Measurements from ENCODE around the gene RPS6KC1.
"Not testable (repeated sequence)": the region's sequence is repeated elsewhere in the genome, so short reads cannot be mapped to it uniquely, and the experiment has no call there.

The RPS6KC1 gene

DNA sequence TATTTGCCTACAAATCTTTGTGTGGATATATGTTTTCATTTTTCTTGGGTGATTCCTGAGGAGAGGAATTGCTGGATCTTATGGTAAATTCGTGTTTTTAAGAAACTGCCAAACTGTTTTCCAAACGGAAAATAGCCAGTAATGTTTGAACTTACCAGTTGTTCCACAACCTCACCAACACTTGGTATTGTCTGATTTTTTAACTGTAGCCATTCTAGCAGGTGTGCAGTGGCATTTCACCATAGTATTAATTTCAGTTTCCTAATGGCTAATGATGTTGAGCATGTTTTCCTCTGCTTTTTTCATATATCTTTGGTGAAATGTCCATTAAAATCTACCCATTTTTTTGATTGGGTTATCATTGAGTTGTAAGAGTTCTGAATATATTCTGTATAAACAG is 56.6 kb downstream of the RPS6KC1 start:
- no peak for DNase-seq (ENCODE audit: low read depth)

DNA sequence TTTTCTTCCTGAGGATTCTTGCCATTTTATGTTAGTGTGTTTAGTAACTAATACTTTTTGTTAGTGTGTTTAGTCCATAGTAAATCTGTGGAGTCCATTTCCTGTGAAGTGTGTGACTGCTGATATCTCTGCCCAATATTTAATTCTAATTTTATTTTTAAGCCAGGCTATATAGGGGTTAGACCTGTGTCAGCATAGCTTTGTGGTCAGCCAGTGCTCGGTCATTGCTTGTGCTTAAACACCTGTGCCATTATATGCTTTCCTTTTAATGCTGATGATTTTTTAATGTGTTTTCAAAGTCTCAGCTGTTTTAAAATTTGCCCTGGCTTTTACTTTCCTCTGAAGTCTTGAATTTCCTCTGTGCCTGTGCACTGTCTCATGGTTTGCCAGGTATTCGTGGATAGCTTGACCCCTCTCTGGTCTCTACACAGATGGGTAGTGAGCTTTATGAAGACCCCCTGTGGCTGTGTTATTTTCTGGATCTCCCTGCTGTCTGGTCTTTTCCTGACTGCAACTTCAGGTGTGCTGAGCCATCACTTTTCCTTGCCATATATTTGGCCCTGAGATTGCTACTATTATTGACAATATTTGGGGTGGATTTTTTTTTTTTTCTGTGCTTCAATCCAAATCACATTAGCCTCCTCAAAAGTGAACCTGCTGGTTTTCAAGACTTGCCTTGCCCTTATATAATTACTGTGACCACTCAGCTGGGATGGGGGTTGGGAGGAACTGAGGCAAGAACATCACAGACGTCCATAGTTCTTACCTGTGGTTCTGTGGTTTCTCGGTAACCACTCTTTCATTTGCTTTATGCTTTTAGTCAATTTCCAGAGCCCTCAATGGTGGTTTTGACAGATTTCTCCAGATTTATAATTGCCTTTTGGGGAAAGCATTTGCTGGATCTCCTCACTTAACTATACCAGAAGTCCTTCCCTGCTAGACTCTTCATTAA is 59.6 kb downstream of the RPS6KC1 start:
- DNase-seq (ENCODE audit: low read depth), result no peak

DNA sequence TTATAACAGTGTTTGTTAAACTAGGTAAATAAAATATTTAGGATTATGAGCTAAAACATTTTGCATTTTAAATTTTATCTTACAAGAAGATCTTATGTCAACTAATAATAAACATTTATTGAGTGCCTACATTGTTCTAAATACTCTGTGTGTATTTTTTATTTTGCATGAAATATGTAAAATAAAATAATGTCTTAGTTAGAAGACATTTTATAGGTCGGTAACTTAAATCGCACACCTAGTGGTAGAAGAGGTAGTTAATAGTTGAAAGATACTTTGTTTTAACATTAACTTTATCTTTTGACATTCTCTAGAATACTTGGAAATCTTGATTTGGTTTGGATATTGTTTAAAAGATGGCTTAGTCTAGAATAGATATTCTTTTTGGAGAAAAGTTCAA is 60.5 kb downstream of the RPS6KC1 start:
- no peak for DNase-seq (ENCODE audit: low read depth)

DNA sequence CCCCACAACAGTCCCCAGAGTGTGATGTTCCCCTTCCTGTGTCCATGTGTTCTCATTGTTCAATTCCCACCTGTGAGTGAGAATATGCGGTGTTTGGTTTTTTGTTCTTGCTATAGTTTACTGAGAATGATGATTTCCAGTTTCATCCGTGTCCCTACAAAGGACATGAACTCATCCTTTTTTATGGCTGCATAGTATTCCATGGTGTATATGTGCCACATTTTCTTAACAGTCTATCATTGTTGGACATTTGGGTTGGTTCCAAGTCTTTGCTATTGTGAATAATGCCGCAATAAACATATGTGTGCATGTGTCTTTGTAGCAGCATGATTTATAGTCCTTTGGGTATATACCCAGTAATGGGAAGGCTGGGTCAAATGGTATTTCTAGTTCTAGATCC is 61.7 kb downstream of the RPS6KC1 start:
- not testable (repeated sequence) for DNase-seq (ENCODE audit: low read depth)

DNA sequence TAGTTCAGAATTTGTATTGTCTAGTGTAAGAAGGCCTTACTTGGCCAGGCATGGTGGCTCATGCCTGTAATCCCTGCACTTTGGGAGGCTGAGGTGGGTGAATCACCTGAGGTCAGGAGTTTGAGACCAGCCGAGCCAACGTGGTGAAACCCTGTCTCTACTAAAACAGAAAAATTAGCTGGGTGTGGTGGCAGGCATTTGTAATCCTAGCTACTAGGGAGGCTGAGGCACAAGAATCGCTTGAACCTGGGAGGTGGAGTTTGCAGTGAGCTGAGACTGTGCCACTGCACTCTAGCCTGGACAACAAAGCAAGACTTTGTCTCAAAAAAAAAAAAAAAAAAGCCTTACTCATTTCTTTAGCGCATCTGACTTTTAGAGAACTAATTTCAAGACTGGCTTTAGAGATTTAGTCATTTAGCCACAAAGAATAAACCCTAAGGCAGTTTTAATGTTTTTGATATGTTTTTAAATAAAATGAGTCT is 66.7 kb downstream of the RPS6KC1 start:
- not testable (repeated sequence) for DNase-seq (ENCODE audit: low read depth)

DNA sequence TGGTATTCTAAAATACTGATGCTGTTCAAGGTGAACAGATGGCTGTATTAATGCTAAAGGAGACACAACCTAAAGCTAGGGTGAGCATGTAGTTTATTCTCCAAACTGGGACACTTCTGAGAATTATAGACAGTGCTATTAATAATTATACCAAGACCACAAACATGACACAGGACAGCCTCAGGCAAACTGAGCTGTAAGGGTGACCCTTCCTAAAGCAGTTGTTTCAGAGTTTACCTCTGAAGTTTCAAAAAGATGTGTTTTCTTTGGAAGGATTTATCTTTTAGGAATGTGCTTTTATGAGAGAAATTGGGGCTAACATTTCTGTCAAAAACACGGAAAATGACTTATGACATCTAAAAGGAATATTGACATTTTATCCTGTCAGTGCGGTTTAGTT is 68.8 kb downstream of the RPS6KC1 start:
- DNase-seq (ENCODE audit: low read depth), result no peak

DNA sequence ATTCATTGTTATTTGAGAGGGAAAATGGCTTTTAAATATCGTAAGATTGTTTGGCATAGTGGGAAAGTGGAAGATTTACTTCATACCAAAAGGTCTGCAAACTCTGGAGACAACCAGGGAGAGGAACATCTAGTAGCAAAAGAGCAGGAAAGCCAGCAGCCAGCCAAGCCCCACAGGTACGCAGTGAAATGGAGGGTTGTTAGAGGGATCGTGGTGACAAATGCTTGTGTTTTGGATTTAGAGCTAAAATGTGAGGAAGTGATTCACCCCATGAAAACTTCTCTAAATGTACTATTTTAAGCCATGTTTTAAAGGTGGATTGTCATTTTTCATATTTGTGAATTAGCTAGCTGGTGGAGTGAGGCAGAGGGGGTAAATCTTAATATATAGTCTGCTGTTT is 69.3 kb downstream of the RPS6KC1 start:
- no peak for DNase-seq (ENCODE audit: low read depth)

DNA sequence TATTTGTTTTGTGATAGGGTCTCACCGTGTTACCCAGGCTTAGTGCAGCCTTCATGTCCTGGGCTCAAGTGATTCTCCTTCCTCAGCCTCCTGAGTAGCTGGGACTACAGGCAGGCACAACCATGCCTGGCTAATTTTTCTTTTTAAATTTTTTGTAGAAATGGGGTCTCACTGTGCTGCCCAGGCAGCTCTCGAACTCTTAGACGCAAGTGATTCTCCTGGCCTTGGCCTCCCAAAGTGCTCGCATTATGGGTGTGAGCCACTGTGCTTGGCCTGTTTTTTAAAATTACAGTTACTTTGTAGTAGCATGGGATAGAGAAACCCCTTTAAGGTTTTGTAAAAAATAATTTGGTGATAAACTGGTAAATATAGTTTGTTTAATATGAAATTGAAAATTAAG is 69.9 kb downstream of the RPS6KC1 start:
- no peak for DNase-seq (ENCODE audit: low read depth)

DNA sequence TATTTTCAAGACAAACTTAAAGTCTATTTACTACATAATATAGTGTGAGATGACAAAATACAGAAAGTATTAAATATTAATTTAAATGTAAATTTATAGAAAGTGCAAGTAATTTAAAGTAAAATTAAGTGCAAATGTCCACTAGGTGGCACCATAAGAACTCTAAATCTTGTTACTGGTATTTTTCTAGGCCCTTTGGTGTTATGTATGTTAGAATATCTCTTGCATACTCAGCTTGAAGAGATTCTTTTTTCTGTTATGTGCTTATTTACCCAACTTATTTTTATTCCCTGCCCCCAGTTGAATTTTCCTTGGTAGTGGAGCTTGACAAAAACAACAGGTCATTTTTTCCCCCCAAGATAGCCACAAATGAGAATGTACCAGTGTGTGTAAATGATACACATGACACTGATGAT is 71.5 kb downstream of the RPS6KC1 start:
- no peak for DNase-seq (ENCODE audit: low read depth)

DNA sequence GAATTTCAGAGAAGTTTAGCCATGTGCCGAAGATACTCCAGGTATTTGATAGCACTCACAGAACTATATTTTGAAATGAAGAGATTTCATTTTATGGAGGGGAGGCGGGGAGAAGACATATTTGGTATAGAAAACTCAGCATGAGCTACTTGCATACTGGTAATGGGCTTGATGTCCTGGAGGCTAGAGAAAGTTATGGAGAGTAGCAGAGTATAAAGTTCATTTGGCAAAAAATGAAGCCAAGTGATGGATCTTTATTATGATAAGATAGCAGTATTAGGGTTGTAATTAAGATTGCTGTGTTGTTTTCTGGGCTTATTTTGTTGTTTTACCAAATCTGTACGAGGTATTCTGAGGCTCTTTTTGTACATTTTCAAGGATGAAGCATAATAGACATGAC is 72.0 kb downstream of the RPS6KC1 start:
- DNase-seq (ENCODE audit: low read depth), result no peak

DNA sequence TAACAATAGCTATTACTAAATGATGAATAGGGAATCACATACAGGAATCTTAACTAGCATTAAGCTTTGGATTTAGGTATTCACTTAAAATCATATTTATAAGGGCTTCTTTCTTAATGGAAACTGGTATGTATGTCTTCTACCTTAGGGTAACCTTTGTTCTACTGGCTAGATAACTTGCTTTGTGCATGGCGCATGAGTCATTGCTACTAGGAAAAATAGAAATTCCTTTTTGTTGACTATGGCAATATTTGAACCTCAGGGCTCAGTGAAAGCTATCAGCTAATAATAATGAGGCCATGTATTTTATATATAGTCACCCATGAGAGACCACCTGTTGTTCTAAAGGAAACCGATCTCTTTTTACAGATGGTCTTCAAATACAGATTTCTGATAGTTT is 72.5 kb downstream of the RPS6KC1 start:
- no peak for DNase-seq (ENCODE audit: low read depth)

DNA sequence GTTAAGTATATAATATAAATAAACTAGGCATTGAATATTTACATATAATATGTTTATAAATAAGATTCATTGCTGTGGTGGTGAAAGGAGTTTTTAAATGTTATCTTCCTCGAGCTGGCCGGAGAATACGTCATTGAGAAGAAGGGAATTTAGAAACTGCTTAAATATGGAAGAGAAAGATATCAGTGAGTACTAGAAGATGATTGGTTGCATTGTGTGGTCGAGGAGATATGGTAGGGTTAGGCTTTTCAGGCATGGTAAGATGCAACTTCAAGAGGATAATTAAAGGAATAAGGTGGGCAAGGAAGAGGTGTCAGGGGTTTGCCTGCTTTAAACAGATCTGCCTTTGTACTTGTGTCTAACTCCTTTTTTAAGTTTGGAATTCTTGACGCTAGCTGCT is 73.5 kb downstream of the RPS6KC1 start:
- no peak for DNase-seq (ENCODE audit: low read depth)

DNA sequence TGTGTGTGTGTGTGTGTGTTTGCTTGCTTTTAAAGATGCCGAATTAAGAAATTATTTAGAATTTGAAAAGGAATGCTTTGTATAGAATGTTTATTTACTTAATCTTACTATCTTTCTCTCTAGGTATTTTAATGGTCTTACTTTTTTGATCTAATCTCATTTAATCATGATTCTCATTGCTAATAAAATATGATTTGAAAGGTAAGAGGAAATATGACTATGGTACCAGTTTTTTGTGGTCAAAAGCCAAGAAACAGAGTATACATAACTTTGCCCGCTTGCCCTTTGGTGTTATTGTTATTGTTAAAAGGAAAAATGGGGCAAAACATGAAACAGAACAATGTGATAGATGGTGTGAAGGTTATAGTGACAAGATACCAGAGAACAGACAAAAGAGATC is 74.6 kb downstream of the RPS6KC1 start:
- DNase-seq (ENCODE audit: low read depth), result no peak

DNA sequence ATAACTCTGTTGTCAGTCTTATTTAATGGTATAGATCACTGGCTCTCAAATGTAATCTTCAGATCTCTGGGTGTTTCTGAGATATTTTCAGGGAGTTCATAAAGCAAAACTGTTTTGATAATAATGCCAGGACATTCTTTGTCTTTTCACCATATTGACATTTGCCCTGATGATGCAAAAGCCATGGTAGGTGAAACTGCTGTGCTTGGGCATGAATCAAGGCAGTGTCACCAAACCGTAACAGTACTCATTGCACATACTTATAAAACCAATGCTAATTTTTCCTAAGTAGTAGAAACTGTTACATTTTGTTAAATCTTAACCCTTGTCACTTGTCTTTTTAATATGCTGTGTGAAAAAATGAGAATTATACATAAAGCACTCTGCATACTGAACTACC is 76.0 kb downstream of the RPS6KC1 start:
- no peak for DNase-seq (ENCODE audit: low read depth)

DNA sequence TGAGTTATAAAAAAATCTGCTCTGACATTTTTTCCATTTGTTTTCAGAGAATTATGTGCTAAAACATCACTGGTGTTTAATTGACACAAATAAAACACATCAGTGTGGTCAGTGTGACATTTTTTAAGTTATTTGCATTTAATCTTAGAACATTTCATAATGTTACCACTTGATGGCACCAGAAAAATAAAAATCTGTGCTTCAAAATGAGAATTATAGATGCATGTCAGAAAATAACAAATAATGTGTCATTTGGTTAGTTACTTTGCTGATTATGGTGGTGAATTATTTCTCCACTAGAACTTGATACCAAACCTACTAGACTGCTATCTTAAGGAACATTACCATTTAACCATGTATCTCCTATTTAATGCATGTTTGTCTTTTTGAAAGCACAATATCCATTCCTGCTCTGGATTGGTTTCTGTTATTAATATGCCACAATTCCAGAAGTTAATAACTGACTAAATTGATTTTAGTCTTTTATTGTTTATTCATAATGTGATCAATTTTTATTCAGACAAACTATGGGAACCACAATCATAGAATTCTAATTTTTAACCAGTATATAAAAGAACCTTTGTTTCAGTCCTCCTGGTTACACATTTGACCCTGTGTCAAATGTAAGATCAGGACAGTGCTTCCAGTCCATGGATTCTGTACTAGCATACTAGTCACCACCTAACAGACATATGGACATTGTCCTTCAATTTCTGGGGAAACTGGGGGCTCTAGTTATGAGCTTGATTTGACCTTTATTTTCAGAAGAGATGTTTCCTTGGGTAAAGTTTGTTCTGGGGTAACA is 81.0 kb downstream of the RPS6KC1 start:
- DNase-seq (ENCODE audit: low read depth), result no peak

DNA sequence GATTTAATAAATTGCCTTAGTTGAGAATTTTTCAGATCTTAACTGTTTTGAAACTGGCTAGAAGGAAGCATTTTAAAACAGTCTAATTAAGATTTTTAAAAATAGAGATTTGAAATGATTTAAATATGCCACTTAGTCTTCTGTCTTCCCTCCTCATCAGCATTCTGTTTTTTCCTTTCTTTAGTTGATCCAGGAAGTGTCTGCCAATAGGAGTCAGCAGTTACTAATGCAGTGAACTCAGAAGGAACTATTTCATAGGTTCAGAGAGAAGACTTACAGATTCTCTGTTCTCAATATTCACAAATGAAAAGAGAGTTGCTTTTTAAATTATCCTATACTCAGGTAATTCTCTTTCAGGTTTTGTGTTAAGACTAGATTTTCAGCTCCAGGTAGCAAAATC is 84.5 kb downstream of the RPS6KC1 start:
- DNase-seq (ENCODE audit: low read depth), result no peak

DNA sequence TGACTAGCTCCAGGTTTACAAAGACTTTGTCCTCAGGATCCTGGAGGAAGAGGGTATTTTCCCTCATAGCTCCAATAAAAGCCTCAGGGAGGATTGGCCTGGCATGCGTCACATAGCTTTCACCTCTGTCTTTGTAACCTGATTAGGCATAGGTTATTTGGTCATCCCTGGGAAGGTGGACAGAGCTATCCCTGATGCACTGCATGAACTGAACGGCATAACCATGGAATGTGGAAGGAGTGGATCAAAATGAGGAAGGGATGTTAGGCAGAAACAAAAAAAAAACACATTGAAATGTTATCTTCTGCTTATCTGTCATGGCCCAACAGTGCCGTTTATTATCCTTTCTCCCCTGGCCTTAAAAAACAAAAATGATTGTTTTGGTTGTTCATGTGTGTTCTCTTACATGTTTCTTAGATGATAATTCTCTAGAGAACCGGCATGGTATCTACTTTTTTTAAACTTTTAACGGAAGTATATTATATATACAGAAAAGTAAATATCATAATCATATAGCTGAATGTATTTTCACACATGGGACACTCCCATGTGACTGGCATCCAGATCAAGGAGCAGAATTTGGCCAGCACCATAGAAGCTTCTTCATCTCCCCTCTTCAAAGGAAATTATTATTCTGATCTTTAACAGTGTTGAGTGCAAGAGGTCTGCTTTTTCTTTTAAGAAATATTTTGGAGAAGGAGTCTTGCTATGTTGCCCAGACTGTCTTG is 85.3 kb downstream of the RPS6KC1 start:
- no peak for DNase-seq (ENCODE audit: low read depth)

DNA sequence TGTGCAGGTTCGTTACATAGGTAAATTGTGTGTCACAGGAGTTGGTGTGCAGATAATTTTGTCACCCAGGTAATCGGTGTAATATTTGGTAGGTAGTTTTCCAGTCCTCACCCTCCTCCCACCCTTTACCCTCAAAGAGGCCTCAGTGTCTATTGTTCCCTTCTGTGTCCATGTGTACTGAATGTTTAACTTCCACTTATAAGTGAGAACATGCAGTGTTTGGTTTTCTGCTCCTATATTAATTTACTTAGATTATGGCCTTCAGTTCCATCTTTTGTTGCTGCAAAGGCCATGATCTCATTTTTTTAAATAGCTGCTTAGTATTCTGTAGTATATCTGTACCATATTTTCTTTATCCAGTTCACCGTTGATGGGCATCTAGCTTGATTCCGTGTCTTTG is 87.3 kb downstream of the RPS6KC1 start:
- no peak for DNase-seq (ENCODE audit: low read depth)

DNA sequence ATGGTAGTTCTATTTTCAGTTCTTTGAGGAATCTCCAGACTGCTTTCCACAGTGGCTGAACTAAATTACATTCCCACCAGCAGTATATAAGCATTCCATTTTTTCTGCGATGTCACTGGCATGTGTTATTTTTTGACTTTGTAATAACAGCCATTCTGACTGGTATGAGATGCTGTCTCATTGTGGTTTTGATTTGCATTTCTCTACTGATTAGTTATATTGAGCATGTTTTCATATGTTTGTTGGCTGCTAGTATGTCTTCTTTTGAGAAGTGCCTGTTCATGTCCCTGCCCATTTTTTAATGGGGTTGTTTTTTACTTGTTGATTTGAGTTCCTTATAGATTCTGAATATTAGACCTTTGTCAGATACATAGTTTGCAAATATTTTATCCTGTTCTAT is 87.9 kb downstream of the RPS6KC1 start:
- DNase-seq (ENCODE audit: low read depth), result no peak

DNA sequence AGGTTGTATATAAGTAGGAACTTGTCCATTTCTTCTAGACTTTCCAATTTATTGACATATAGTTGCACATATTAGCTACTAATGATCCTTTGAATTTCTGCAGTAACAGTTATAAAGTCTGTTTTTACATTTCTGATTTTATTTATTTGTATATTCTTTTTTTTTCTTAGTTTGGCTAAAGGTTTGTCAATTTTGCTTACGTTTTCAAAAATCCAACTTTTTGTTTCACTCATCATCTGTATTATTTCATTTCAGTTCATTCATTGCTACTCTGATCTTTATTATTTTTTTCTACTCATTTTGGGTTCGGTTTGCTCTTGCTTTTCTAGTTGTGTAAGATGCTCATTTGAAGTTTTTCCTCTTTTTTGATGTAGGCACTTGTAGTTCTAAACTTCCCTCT is 97.9 kb downstream of the RPS6KC1 start:
- no peak for DNase-seq (ENCODE audit: low read depth)

DNA sequence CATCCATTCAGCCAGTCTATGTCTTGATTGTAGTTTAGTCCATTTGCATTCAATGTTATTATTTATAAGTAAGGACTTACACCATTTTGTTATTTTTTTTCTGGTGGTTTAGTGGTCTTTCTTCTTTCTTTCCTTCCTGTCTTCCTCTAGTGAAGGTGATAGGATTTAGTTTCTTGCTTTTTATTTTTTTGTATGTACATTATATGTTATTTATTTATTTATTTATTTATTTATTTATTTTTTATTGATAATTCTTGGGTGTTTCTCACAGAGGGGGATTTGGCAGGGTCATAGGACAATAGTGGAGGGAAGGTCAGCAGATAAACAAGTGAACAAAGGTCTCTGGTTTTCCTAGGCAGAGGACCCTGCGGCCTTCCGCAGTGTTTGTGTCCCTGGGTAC is 99.0 kb downstream of the RPS6KC1 start:
- not testable (repeated sequence) for DNase-seq (ENCODE audit: low read depth)

DNA sequence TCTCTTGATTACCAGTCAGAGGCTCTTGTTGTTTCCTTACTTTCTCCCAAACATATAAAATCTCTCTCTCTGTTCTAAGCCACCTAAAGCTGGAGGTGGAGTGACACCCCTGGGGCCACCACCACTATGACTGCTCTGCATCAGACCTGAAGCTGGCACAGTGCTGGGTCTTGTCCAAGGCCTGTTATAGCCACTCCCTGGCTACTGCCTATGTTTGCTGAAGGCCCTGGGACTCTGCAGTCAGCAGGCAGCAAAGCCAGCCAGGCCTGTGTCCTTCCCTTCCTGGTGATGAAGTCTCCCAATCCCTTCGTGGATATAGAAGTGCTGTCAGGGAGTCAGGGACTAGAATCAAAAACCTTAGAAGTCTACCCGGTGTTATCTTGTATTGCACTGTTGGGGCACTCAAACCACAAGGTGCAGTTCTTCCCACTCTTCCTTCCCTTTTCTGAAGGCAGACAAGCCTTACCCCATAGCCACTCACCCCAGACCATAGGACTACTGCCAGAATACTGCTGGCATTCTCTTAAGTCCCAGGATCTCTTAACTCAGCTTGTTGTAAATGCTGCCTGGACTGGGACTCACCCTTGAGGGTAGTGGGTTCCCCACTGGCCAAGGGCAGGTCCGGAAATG is 103.1 kb downstream of the RPS6KC1 start:
- no peak for DNase-seq (ENCODE audit: low read depth)
